G401 (cell line): ENCODE data around the gene ERV3-1. TPM values are rescaled to one million over a fixed set of nuclear protein-coding genes. Genes with fewer than 3 reads are reported as not detected.
"Not testable (repeated sequence)": the region's sequence is repeated elsewhere in the genome, so short reads cannot be mapped to it uniquely, and the experiment has no call there.

Source experiments
- DNase-seq: peaks from one replicate; pipeline ENCODE4 v3.0.0-alpha.2; 2015; ENCODE audit warnings: low spot score
- in situ Hi-C: cut with HindIII; loops from 2 replicates; pipeline ENCODE4 v1.10.0; 2016; ENCODE audit warnings: low sequenced_read_pairs, mixed read lengths
- total RNA-seq: library from RNA; depleted of rRNA; stranded (reverse); fragments of >200 nt; shearing (Covaris generic); gene quantifications from 2 replicates; pipeline ENCODE4 v1.2.3, GENCODE V29; 2014; rRNA removed

The ERV3-1 gene
- total RNA-seq, 1 experiment from 2014 or later: 5.3 TPM

- in situ Hi-C loops: no loop called here
- DNase-seq: no peak
Measured at GRCh38 chr7:64947252-64948000, 59.1 kb downstream of the ERV3-1 start.

GRCh38 chr7:64946772-64947171, 59.7 kb downstream of the ERV3-1 start:
- no peak for DNase-seq
- in situ Hi-C loops: no loop called here

- DNase-seq: peak; percentile 71
- in situ Hi-C loops: no loop called here
Measured at GRCh38 chr7:64945503-64946175, 60.8 kb downstream of the ERV3-1 start.

GRCh38 chr7:64944667-64945502, 61.6 kb downstream of the ERV3-1 start:
- in situ Hi-C loops: not testable (repeated sequence)

More at GRCh38 chr7:64944667-64945502, 61.6 kb downstream of the ERV3-1 start:
- DNase-seq: not testable (repeated sequence)

Other genes starting within 250 kb of the ERV3-1 start
- gene ZNF138, start 212.3 kb downstream of the ERV3-1 start, total RNA-seq: 3.8 and 6.9 TPM in 2 replicates
- gene ZNF273, start 103.4 kb downstream of the ERV3-1 start, total RNA-seq: 6.3 and 8.8 TPM in 2 replicates
- gene ZNF117, start 15.7 kb downstream of the ERV3-1 start, total RNA-seq: 1.3 and 3.1 TPM in 2 replicates